Transverse colon (tissue), 4 donors: ENCODE measurements around the gene PNLIPRP2.

Source experiments
- CTCF ChIP-seq, 5 experiments: fragments of 200-600 bp in 3 of 5; fragments of 450-650 bp in 2 of 5; sonication (generic) in 3 of 5; IDR thresholded peaks; 1 replicate in 2 of 5; 2 replicates in 3 of 5; pipeline ENCODE4 v1.5.1; 2016 to 2017; ENCODE audit warnings: antibody characterized with exemption in 5 of 5, inconsistent platforms in 3 of 5, mild to moderate bottlenecking in 2 of 5, moderate library complexity in 1 of 5
- EP300 ChIP-seq: sonication (generic); formaldehyde crosslinking; IDR thresholded peaks from one replicate; pipeline ENCODE4 v1.6.1; 2017; ENCODE audit warnings: antibody characterized with exemption, low read depth
- POLR2A ChIP-seq: fragments of 450-650 bp; IDR thresholded peaks from one replicate; pipeline ENCODE4 v1.6.1; 2016; ENCODE audit warnings: antibody characterized with exemption, mild to moderate bottlenecking, moderate library complexity
- POLR2AphosphoS5 ChIP-seq, 3 donors: sonication (generic); formaldehyde crosslinking; IDR thresholded peaks; one replicate each; pipeline ENCODE4 v1.6.1; 2016; ENCODE audit warnings: antibody characterized with exemption in 3 of 3

DNA sequence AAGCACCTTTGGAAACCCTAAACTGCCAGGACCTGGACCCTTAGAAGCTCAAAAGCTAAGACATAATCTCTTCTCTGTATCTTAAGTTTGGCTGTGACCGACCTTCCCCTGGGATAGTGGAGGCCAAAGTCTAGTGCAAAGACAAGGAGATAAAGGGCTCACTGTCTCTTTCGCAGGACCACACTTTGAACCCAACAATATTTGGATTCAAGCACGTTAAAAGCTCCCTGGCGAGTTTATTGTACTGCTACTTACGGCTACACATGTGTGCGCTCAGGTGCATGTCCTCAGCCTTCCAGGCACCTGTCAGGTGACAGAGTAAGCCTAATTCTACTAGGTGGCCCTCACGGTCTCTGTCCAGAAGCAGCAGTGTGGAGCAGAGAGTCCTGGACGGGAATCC lies 55.9 kb downstream of the PNLIPRP2 start:
- no peak for TF ChIP-seq POLR2AphosphoS5 (IDR thresholded peaks at IDR 0.05)
- no peak for TF ChIP-seq POLR2A
- no peak for TF ChIP-seq CTCF (IDR thresholded peaks at IDR 0.05)
- no peak for TF ChIP-seq EP300
